Stimulated activated CD4-positive, alpha-beta T cell treated with anti-CD3 and anti-CD28 coated beads, TNF-alpha, amount 100 ng/mL, for 48 hours (primary cell): ENCODE data around the gene ZDHHC20.

ENCODE experiments used
- DNase-seq, 3 donors: peaks; one replicate each; pipeline ENCODE4 v3.0.0-alpha.2; 2020; ENCODE audit warnings: low read depth in 3 of 3

ZDHHC20 gene

GRCh38 chr13:21361706-21362105 is 97.4 kb downstream of the ZDHHC20 start:
- no peak for DNase-seq

- DNase-seq, result no peak
Measured at GRCh38 chr13:21361123-21361522, 98.0 kb downstream of the ZDHHC20 start.

- no peak for DNase-seq
Measured at GRCh38 chr13:21360463-21360862, 98.6 kb downstream of the ZDHHC20 start.

- no peak for DNase-seq
Measured at GRCh38 chr13:21359855-21360254, 99.2 kb downstream of the ZDHHC20 start.

GRCh38 chr13:21355304-21355703 is 103.8 kb downstream of the ZDHHC20 start:
- no peak for DNase-seq

GRCh38 chr13:21354721-21355120 is 104.4 kb downstream of the ZDHHC20 start:
- DNase-seq, result no peak

- no peak for DNase-seq
Measured at GRCh38 chr13:21348488-21349120, 110.5 kb downstream of the ZDHHC20 start.

- no peak for DNase-seq
Measured at GRCh38 chr13:21347753-21348318, 111.3 kb downstream of the ZDHHC20 start.

- peak in 1 of 3 donors; percentile 8 for DNase-seq
Measured at GRCh38 chr13:21344662-21345176, 114.4 kb downstream of the ZDHHC20 start.

- DNase-seq, result no peak
Measured at GRCh38 chr13:21343659-21344058, 115.4 kb downstream of the ZDHHC20 start.

GRCh38 chr13:21342699-21343442 is 116.2 kb downstream of the ZDHHC20 start:
- DNase-seq, result no peak

- DNase-seq, result no peak
Measured at GRCh38 chr13:21341637-21342422, 117.3 kb downstream of the ZDHHC20 start.

- DNase-seq, result no peak
Measured at GRCh38 chr13:21338639-21339278, 120.3 kb downstream of the ZDHHC20 start.

GRCh38 chr13:21338156-21338555 is 120.9 kb downstream of the ZDHHC20 start:
- no peak for DNase-seq

- no peak for DNase-seq
Measured at GRCh38 chr13:21336609-21337349, 122.3 kb downstream of the ZDHHC20 start.

GRCh38 chr13:21333186-21333585 is 125.9 kb downstream of the ZDHHC20 start:
- no peak for DNase-seq

- DNase-seq, result no peak
Measured at GRCh38 chr13:21330126-21330861, 128.8 kb downstream of the ZDHHC20 start.

GRCh38 chr13:21328836-21329477 is 130.1 kb downstream of the ZDHHC20 start:
- DNase-seq, result no peak

GRCh38 chr13:21328201-21328600 is 130.9 kb downstream of the ZDHHC20 start:
- no peak for DNase-seq
